Naive thymus-derived CD4-positive, alpha-beta T cell (primary cell): ENCODE measurements around the gene SP4. TPM values are rescaled to one million over a fixed set of nuclear protein-coding genes. Genes with fewer than 3 reads are reported as not detected.

Experiments used
- ATAC-seq: fragments of 150-1000 bp; cut with Tn5 transposase; 2 replicates; pipeline ENCODE4 v1.10.0; 2021; ENCODE audit warnings: mild to moderate bottlenecking, moderate library complexity
- CTCF ChIA-PET: fragments of 350-600 bp; sonication (Branson Sonifier 250); formaldehyde crosslinking; loops from one replicate; lab custom pipeline; 2021; ENCODE audit warnings: antibody characterized with exemption; lab: Charles Lee
- POLR2A ChIA-PET: fragments of 350-600 bp; sonication (Branson Sonifier 250); formaldehyde crosslinking; loops from one replicate; lab custom pipeline; 2021; ENCODE audit warnings: antibody characterized with exemption, inconsistent platforms; lab: Charles Lee
- DNase-seq, 9 donors: peaks; one replicate each; pipeline versions ENCODE4 v3.0.0 to v3.0.0-alpha.2; 2020 to 2022; ENCODE audit warnings: mixed read lengths in 1 of 9
- H3K27ac ChIP-seq: one replicate; pipeline ENCODE4 v1.7.0; 2013; ENCODE audit warnings: mild to moderate bottlenecking, low read depth, low read length, moderate library complexity
- H3K27me3 ChIP-seq, 2 donors: one replicate each; pipeline ENCODE4 v1.7.0; 2013; ENCODE audit warnings: low read length in 2 of 2, mild to moderate bottlenecking in 2 of 2, moderate library complexity in 2 of 2; ENCODE audit not compliant: control insufficient read depth in 2 of 2, insufficient read depth in 2 of 2
- H3K36me3 ChIP-seq, 3 experiments: 1 replicate in 2 of 3; 2 replicates in 1 of 3; pipeline ENCODE4 v1.7.0; 2013; ENCODE audit warnings: low read length in 3 of 3, mild to moderate bottlenecking in 3 of 3, moderate library complexity in 1 of 3; ENCODE audit not compliant: insufficient read depth in 3 of 3, control insufficient read depth in 2 of 3
- H3K4me1 ChIP-seq, 2 donors: one replicate each; pipeline ENCODE4 v1.7.0; 2013; ENCODE audit warnings: low read length in 2 of 2, mild to moderate bottlenecking in 2 of 2, moderate library complexity in 1 of 2; ENCODE audit not compliant: control insufficient read depth in 2 of 2, insufficient read depth in 2 of 2
- H3K4me3 ChIP-seq: 2 replicates; pipeline ENCODE4 v1.7.0; 2013; ENCODE audit warnings: mild to moderate bottlenecking, low read length
- H3K9me3 ChIP-seq, 3 experiments: 1 replicate in 2 of 3; 2 replicates in 1 of 3; pipeline ENCODE4 v1.7.0; 2013; ENCODE audit warnings: low read length in 3 of 3; ENCODE audit not compliant: control insufficient read depth in 2 of 3
- H3K27ac Mint-ChIP-seq, 9 donors: one replicate each; pipeline ENCODE4 v1.8.0; 2020 to 2022; ENCODE audit warnings: mixed read lengths in 9 of 9, mild to moderate bottlenecking in 8 of 9, moderate library complexity in 5 of 9, inconsistent platforms in 2 of 9
- H3K27me3 Mint-ChIP-seq, 5 donors: one replicate each; pipeline ENCODE4 v1.8.0; 2021 to 2022; ENCODE audit warnings: mixed read lengths in 5 of 5, mild to moderate bottlenecking in 1 of 5
- H3K36me3 Mint-ChIP-seq, 5 donors: one replicate each; pipeline ENCODE4 v1.8.0; 2020 to 2022; ENCODE audit warnings: mixed read lengths in 5 of 5, mild to moderate bottlenecking in 3 of 5, inconsistent platforms in 1 of 5
- H3K4me1 Mint-ChIP-seq, 7 donors: one replicate each; pipeline ENCODE4 v1.8.0; 2020 to 2022; ENCODE audit warnings: mixed read lengths in 7 of 7, mild to moderate bottlenecking in 3 of 7, inconsistent platforms in 1 of 7
- H3K4me3 Mint-ChIP-seq, 10 donors: one replicate each; pipeline ENCODE4 v1.8.0; 2020 to 2022; ENCODE audit warnings: mild to moderate bottlenecking in 10 of 10, mixed read lengths in 10 of 10, moderate library complexity in 6 of 10, inconsistent platforms in 2 of 10
- H3K9me3 Mint-ChIP-seq, 11 donors: one replicate each; pipeline ENCODE4 v1.8.0; 2020 to 2022; ENCODE audit warnings: mixed read lengths in 11 of 11, mild to moderate bottlenecking in 4 of 11, inconsistent platforms in 1 of 11, moderate library complexity in 1 of 11
- intact Hi-C, 2 donors: fragments of 100-400 bp; cut with micrococcal nuclease; formaldehyde crosslinking; loops; one replicate each; pipeline ENCODE4 v1.15.1; 2023
- polyA plus RNA-seq, 2 donors: library from polyadenylated mRNA; unstranded; fragments of 300-500 nt; fragmentation: Illumina TruSeq; gene quantifications; one replicate each; pipeline ENCODE4 v1.2.3, GENCODE V29; 2021
- total RNA-seq, 6 experiments: library from RNA in 5 of 6; stranded (reverse) in 5 of 6; gene quantifications; 1 replicate in 5 of 6; 2 replicates in 1 of 6; pipeline ENCODE4 v1.2.3 and lab custom pipeline; 2021 to 2026

SP4 gene
- total and polyA plus RNA-seq, 7 experiments from 2014 or later = 13.6 to 48.5 (median 43.4) TPM

GRCh38 chr7:21495731-21496130 lies 67.8 kb downstream of the SP4 start:
- ChIA-PET POLR2A (no interaction called here), CTCF (no interaction called here)
- Mint-ChIP-seq H3K27me3 (no peaks in the 10 kb centered on the region), H3K36me3 (peaks cover 12 to 81% (median 75%) of the 10 kb centered on the region in 5 donors), H3K9me3 (peaks cover 1 to 47% (median 15%) of the 10 kb centered on the region in 11 donors), H3K4me3 (no peak overlapping the region), H3K4me1 (peaks cover 0 to 6% (median 0%) of the 10 kb centered on the region in 7 donors), H3K27ac (no peak overlapping the region)
- no peak for ATAC-seq
- Histone ChIP-seq H3K27me3 (no peaks in the 10 kb centered on the region), H3K9me3 (peaks cover 0 to 3% (median 0%) of the 10 kb centered on the region in 3 experiments), H3K27ac (no peak overlapping the region), H3K36me3 (peaks cover 0 to 9% (median 0%) of the 10 kb centered on the region in 3 experiments), H3K4me3 (no peak overlapping the region), H3K4me1 (no peaks in the 10 kb centered on the region)
- intact Hi-C loops = loop anchor here in 1 of 2 donors (2.0 kb wide), 1 partner anchor 13 kb away; no protein-coding TSS in a partner anchor
- no peak for DNase-seq

DNA sequence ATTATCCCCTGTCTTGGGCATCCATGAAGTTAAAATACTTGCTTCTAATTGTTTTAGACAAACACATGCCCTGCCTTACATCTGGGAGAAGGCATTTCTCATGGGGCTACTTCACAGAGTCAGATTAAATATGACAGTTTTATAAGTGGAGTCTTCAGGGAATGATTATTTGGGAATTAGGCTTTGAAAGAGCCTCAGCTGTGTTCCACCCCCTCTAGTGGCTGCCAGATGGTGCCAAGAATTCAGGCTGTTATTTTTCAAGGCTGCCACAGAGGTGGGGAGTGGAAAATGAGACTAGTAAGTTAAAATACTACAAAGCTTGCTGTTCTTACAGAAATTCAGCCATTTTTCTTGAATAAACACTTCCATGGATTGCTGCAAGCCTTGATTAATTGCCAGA lies 69.2 kb downstream of the SP4 start:
- CTCF ChIA-PET = no interaction called here
- no peak overlapping the region for H3K4me3 Mint-ChIP-seq
- no peak overlapping the region for H3K27ac Mint-ChIP-seq
- Histone ChIP-seq H3K4me1 (no peaks in the 10 kb centered on the region), H3K9me3 (peaks cover 0 to 3% (median 0%) of the 10 kb centered on the region in 3 experiments), H3K27ac (no peak overlapping the region), H3K36me3 (peaks cover 0 to 6% (median 0%) of the 10 kb centered on the region in 3 experiments), H3K4me3 (no peak overlapping the region), H3K27me3 (no peaks in the 10 kb centered on the region)
- POLR2A ChIA-PET = no interaction called here
- peaks cover 0 to 7% (median 0%) of the 10 kb centered on the region in 7 donors for H3K4me1 Mint-ChIP-seq
- no peak for DNase-seq
- H3K9me3 Mint-ChIP-seq = peaks cover 0 to 42% (median 12%) of the 10 kb centered on the region in 11 donors
- intact Hi-C loops = loop anchor here in 1 of 2 donors (2.0 kb wide), 1 partner anchor 14 kb away; no protein-coding TSS in a partner anchor
- no peak for ATAC-seq
- H3K27me3 Mint-ChIP-seq = no peaks in the 10 kb centered on the region
- peaks cover 10 to 81% (median 76%) of the 10 kb centered on the region in 5 donors for H3K36me3 Mint-ChIP-seq

- Histone ChIP-seq H3K9me3 (peaks cover 0 to 10% (median 0%) of the 10 kb centered on the region in 3 experiments), H3K27ac (no peak overlapping the region), H3K27me3 (no peaks in the 10 kb centered on the region), H3K4me3 (no peak overlapping the region), H3K4me1 (no peaks in the 10 kb centered on the region), H3K36me3 (peaks cover 0 to 23% (median 0%) of the 10 kb centered on the region in 3 experiments)
- ChIA-PET POLR2A (no interaction called here), CTCF (no interaction called here)
- H3K27ac Mint-ChIP-seq = peak overlapping the region in 1 of 9 donors; percentile 62
- peaks cover 9 to 87% (median 84%) of the 10 kb centered on the region in 5 donors for H3K36me3 Mint-ChIP-seq
- no peak for DNase-seq
- no peak overlapping the region for H3K4me3 Mint-ChIP-seq
- no peak for ATAC-seq
- peaks cover 0 to 8% (median 6%) of the 10 kb centered on the region in 7 donors for H3K4me1 Mint-ChIP-seq
- intact Hi-C loops = no loop called here
- peaks cover 0 to 36% (median 7%) of the 10 kb centered on the region in 11 donors for H3K9me3 Mint-ChIP-seq
- no peaks in the 10 kb centered on the region for H3K27me3 Mint-ChIP-seq
Measured at GRCh38 chr7:21500117-21500832, 72.4 kb downstream of the SP4 start.

- no peaks in the 10 kb centered on the region for H3K27me3 Mint-ChIP-seq
- H3K4me1 Mint-ChIP-seq = peaks cover 0 to 8% (median 7%) of the 10 kb centered on the region in 7 donors
- intact Hi-C loops = no loop called here
- no peak overlapping the region for H3K4me3 Mint-ChIP-seq
- Histone ChIP-seq H3K4me1 (no peaks in the 10 kb centered on the region), H3K36me3 (peaks cover 0 to 32% (median 0%) of the 10 kb centered on the region in 3 experiments), H3K4me3 (no peak overlapping the region), H3K9me3 (peaks cover 0 to 16% (median 0%) of the 10 kb centered on the region in 3 experiments), H3K27ac (no peak overlapping the region), H3K27me3 (no peaks in the 10 kb centered on the region)
- DNase-seq = no peak
- ATAC-seq = no peak
- CTCF ChIA-PET = no interaction called here
- POLR2A ChIA-PET = no interaction called here
- H3K27ac Mint-ChIP-seq = no peak overlapping the region
- H3K36me3 Mint-ChIP-seq = peaks cover 20 to 89% (median 86%) of the 10 kb centered on the region in 5 donors
- peaks cover 0 to 42% (median 11%) of the 10 kb centered on the region in 11 donors for H3K9me3 Mint-ChIP-seq
Measured at GRCh38 chr7:21504021-21504420, 76.1 kb downstream of the SP4 start.

GRCh38 chr7:21507627-21508343 lies 79.9 kb downstream of the SP4 start:
- Mint-ChIP-seq H3K27ac (no peak overlapping the region), H3K36me3 (peaks cover 24 to 81% (median 77%) of the 10 kb centered on the region in 5 donors), H3K9me3 (peaks cover 0 to 41% (median 10%) of the 10 kb centered on the region in 11 donors), H3K27me3 (no peaks in the 10 kb centered on the region), H3K4me1 (peaks cover 0 to 7% (median 3%) of the 10 kb centered on the region in 7 donors), H3K4me3 (no peak overlapping the region)
- ATAC-seq (peak; percentile 61), DNase-seq (peak in 4 of 9 donors; percentile 6 to 26 (median 16))
- H3K27ac ChIP-seq = no peak overlapping the region
- no peaks in the 10 kb centered on the region for H3K27me3 ChIP-seq
- POLR2A ChIA-PET = no interaction called here
- intact Hi-C loops = loop anchor here (1.0 kb wide), 2 partner anchors 246 to 251 kb away; no protein-coding TSS in a partner anchor
- CTCF ChIA-PET = interaction anchor here (0.6 to 1.0 kb wide), 3 partner anchors 19 to 254 kb away, joined by 3 to 5 read pairs (median 3); no protein-coding TSS in a partner anchor
- no peaks in the 10 kb centered on the region for H3K4me1 ChIP-seq
- H3K9me3 ChIP-seq = peaks cover 0 to 16% (median 0%) of the 10 kb centered on the region in 3 experiments
- H3K4me3 ChIP-seq = no peak overlapping the region
- H3K36me3 ChIP-seq = peaks cover 0 to 30% (median 7%) of the 10 kb centered on the region in 3 experiments

GRCh38 chr7:21508538-21508937 lies 80.7 kb downstream of the SP4 start:
- no peaks in the 10 kb centered on the region for H3K27me3 Mint-ChIP-seq
- Histone ChIP-seq H3K4me3 (no peak overlapping the region), H3K4me1 (no peaks in the 10 kb centered on the region), H3K36me3 (peaks cover 0 to 26% (median 7%) of the 10 kb centered on the region in 3 experiments), H3K27me3 (no peaks in the 10 kb centered on the region), H3K27ac (no peak overlapping the region), H3K9me3 (peaks cover 0 to 16% (median 0%) of the 10 kb centered on the region in 3 experiments)
- H3K4me1 Mint-ChIP-seq = peaks cover 0 to 7% (median 0%) of the 10 kb centered on the region in 7 donors
- intact Hi-C loops = no loop called here
- H3K36me3 Mint-ChIP-seq = peaks cover 24 to 77% (median 72%) of the 10 kb centered on the region in 5 donors
- no peak overlapping the region for H3K27ac Mint-ChIP-seq
- no peak overlapping the region for H3K4me3 Mint-ChIP-seq
- POLR2A ChIA-PET = no interaction called here
- ATAC-seq (no peak), DNase-seq (no peak)
- peaks cover 0 to 36% (median 10%) of the 10 kb centered on the region in 11 donors for H3K9me3 Mint-ChIP-seq
- CTCF ChIA-PET = no interaction called here
